HEK293T (cell line): ENCODE results near the gene RNF220.

ENCODE experiments used
- CTCF ChIA-PET: fragments of 350-600 bp; formaldehyde crosslinking; extraction: SDS; loops from one replicate; lab custom pipeline; 2021; ENCODE audit warnings: antibody characterized with exemption, inconsistent platforms; lab: Yijun Ruan, JAX
- POLR2A ChIA-PET: fragments of 350-600 bp; formaldehyde crosslinking; extraction: SDS; loops from one replicate; lab custom pipeline; 2020; ENCODE audit warnings: antibody characterized with exemption, inconsistent platforms; lab: Yijun Ruan, JAX
- DNase-seq: peaks from one replicate; pipeline ENCODE4 v3.0.0; 2012; ENCODE audit warnings: mixed read lengths; ENCODE audit errors: extremely low spot score
- ARNT ChIP-seq: fragments of 450-650 bp; IDR thresholded peaks from 2 replicates; pipeline ENCODE4 v1.6.1; 2017; ENCODE audit warnings: mild to moderate bottlenecking
- BHLHE40 ChIP-seq: fragments of 450-650 bp; IDR thresholded peaks from 2 replicates; pipeline ENCODE4 v1.6.1; 2016; ENCODE audit warnings: mild to moderate bottlenecking, moderate library complexity, borderline replicate concordance
- CTBP1 ChIP-seq: fragments of 450-650 bp; IDR thresholded peaks from 2 replicates; pipeline ENCODE4 v1.6.1; 2016; ENCODE audit warnings: borderline replicate concordance
- ELF4 ChIP-seq: fragments of 450-650 bp; IDR thresholded peaks from 2 replicates; pipeline ENCODE4 v1.6.1; 2017; ENCODE audit warnings: antibody characterized with exemption
- FOXA1 ChIP-seq: fragments of 450-650 bp; IDR thresholded peaks from 2 replicates; pipeline ENCODE4 v1.6.1; 2016; ENCODE audit warnings: mild to moderate bottlenecking
- FOXK2 ChIP-seq: fragments of 450-650 bp; IDR thresholded peaks from 2 replicates; pipeline ENCODE4 v1.6.1; 2016; ENCODE audit warnings: mild to moderate bottlenecking
- FOXM1 ChIP-seq: fragments of 450-650 bp; IDR thresholded peaks from 2 replicates; pipeline ENCODE4 v1.6.1; 2017; ENCODE audit warnings: mild to moderate bottlenecking, borderline replicate concordance
- HDGF ChIP-seq: fragments of 450-650 bp; IDR thresholded peaks from 2 replicates; pipeline ENCODE4 v1.6.1; 2017; ENCODE audit warnings: antibody characterized with exemption, borderline replicate concordance
- L3MBTL2 ChIP-seq: fragments of 450-650 bp; conservative IDR thresholded peaks from 2 replicates; pipeline ENCODE4 v1.6.1; 2016; ENCODE audit warnings: mild to moderate bottlenecking
- LEF1 ChIP-seq: fragments of 450-650 bp; IDR thresholded peaks from 2 replicates; pipeline ENCODE4 v1.6.1; 2017; ENCODE audit warnings: mild to moderate bottlenecking, borderline replicate concordance
- NFRKB ChIP-seq: fragments of 450-650 bp; IDR thresholded peaks from 2 replicates; pipeline ENCODE4 v1.6.1; 2016; ENCODE audit warnings: mild to moderate bottlenecking, moderate library complexity
- SP1 ChIP-seq: fragments of 450-650 bp; IDR thresholded peaks from 2 replicates; pipeline ENCODE4 v1.6.1; 2017
- SUZ12 ChIP-seq: fragments of 450-650 bp; IDR thresholded peaks from 2 replicates; pipeline ENCODE4 v1.6.1; 2016; ENCODE audit warnings: mild to moderate bottlenecking
- TARDBP ChIP-seq: fragments of 450-650 bp; IDR thresholded peaks from 2 replicates; pipeline ENCODE4 v1.6.1; 2016
- ZNF384 ChIP-seq: fragments of 450-650 bp; IDR thresholded peaks from 2 replicates; pipeline ENCODE4 v1.6.1; 2016
- TF ChIP-seq, protein P1 (sequence below): fragments of 450-650 bp; IDR thresholded peaks from 2 replicates; pipeline ENCODE4 v1.6.1; 2016

RNF220 gene

DNA sequence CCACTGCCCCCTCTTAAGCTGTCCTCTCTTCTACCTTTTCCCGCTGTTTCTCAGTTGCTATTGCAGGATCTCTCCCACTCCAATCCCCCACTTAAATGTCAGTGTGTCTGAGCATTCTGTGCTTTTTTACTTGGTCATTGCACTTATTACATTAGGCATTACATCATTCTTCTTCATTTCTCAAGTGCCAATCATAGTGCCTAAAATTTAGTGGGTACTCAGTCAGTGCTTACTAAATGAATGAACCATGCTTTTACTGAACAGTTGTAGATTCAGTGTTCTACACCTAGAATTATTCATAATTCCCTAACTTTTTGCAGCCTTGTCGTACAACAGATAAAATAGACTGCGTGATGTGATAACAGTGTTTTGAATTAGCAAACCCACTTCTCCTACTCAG, 288.8 kb downstream of the RNF220 start:
- DNase-seq: no peak
- ChIA-PET CTCF (no interaction called here), POLR2A (interaction anchor here (1.9 kb wide), 1 partner anchor 20 kb away, joined by 4 read pairs; the partner anchor contains the start of genes ARMH1 and TMEM53)
- TF ChIP-seq FOXK2: no peak
- no peak for TF ChIP-seq HDGF
- no peak for TF ChIP-seq FOXM1
- TF ChIP-seq SUZ12: no peak
- no peak for TF ChIP-seq CTBP1
- TF ChIP-seq TARDBP: no peak
- TF ChIP-seq ELF4: no peak
- TF ChIP-seq, protein P1, sequence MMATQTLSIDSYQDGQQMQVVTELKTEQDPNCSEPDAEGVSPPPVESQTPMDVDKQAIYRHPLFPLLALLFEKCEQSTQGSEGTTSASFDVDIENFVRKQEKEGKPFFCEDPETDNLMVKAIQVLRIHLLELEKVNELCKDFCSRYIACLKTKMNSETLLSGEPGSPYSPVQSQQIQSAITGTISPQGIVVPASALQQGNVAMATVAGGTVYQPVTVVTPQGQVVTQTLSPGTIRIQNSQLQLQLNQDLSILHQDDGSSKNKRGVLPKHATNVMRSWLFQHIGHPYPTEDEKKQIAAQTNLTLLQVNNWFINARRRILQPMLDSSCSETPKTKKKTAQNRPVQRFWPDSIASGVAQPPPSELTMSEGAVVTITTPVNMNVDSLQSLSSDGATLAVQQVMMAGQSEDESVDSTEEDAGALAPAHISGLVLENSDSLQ: no peak
- no peak for TF ChIP-seq NFRKB
- TF ChIP-seq LEF1: no peak
- TF ChIP-seq FOXA1: no peak
- no peak for TF ChIP-seq SP1
- TF ChIP-seq L3MBTL2: no peak
- no peak for TF ChIP-seq BHLHE40
- no peak for TF ChIP-seq ARNT
- no peak for TF ChIP-seq ZNF384

- no peak for DNase-seq
- CTCF ChIA-PET: interaction anchor here (0.7 to 0.9 kb wide), 2 partner anchors 22 to 303 kb away, joined by 3 to 6 read pairs; no protein-coding TSS in a partner anchor
- POLR2A ChIA-PET: no interaction called here
- no peak for TF ChIP-seq ARNT
- no peak for TF ChIP-seq LEF1
- no peak for TF ChIP-seq CTBP1
- TF ChIP-seq BHLHE40: no peak
- no peak for TF ChIP-seq ELF4
- no peak for TF ChIP-seq SUZ12
- no peak for TF ChIP-seq FOXM1
- no peak for TF ChIP-seq HDGF
- TF ChIP-seq FOXA1: no peak
- TF ChIP-seq FOXK2: no peak
- TF ChIP-seq, protein P1: no peak
Observed at GRCh38 chr1:44694863-44695478, 289.9 kb downstream of the RNF220 start.

DNA sequence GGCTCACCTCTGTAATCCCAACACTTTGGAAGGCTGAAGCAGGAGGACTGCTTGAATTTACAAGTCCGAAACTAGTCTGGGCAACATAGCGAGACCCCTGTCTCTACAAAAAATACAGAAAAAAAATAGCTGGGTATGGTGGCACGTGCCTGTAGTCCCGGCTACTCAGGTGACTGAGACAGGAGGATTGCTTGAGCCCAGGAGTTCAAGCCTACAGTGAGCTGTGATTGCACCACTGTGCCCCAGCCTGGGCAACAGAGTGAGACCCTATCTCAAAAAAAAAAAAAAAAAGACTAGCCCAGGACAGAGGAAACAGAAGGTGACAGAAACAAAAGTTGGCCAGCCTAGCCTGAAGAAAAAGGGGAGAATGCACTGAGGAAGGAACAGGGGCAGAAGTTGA, 290.6 kb downstream of the RNF220 start:
- ChIA-PET POLR2A (interaction anchor here (3.1 kb wide), 1 partner anchor 26 kb away, joined by 13 read pairs; no protein-coding TSS in a partner anchor), CTCF (interaction anchor here (0.9 kb wide), 1 partner anchor 21 kb away, joined by 3 read pairs; no protein-coding TSS in a partner anchor)
- TF ChIP-seq BHLHE40 (no peak), FOXK2 (no peak), TARDBP (no peak), HDGF (no peak), LEF1 (no peak), ZNF384 (no peak), CTBP1 (no peak), FOXM1 (no peak), ARNT (no peak), NFRKB (no peak)
- TF ChIP-seq, protein P1: no peak
- no peak for DNase-seq

DNA sequence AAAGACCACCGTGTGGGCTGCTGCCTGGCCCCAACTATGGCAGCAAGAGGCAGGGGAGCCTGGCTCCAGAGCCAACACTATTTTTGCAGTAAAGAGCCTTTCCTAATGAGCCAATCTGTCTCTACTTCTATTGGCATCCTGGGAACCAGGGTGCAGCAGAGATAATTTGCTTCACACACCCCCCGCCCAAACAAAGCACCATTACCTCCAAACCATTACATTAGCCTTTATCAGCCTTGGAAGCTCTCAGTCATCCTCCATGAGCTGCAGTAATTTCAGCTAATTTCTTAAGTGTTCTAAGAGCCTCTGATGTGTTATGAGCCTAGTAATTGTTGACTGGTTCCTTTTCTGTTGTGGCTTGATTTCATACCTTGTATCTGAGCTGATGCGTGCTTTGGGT, 291.0 kb downstream of the RNF220 start:
- DNase-seq: no peak
- TF ChIP-seq, protein P1: no peak
- TF ChIP-seq ZNF384: no peak
- TF ChIP-seq ELF4: no peak
- no peak for TF ChIP-seq TARDBP
- TF ChIP-seq BHLHE40: no peak
- no peak for TF ChIP-seq HDGF
- no peak for TF ChIP-seq CTBP1
- no peak for TF ChIP-seq LEF1
- TF ChIP-seq SUZ12: no peak
- TF ChIP-seq FOXK2: no peak
- no peak for TF ChIP-seq L3MBTL2
- no peak for TF ChIP-seq FOXA1
- ChIA-PET POLR2A (interaction anchor here (0.7 to 3.1 kb wide), 3 partner anchors 22 to 80 kb away, joined by 3 to 13 read pairs (median 3); partner anchors contain the start of genes ARMH1, RPS8 and TMEM53), CTCF (interaction anchor here (0.7 to 0.9 kb wide), 3 partner anchors 20 to 43 kb away, joined by 3 to 4 read pairs (median 3); partner anchors contain the start of gene KIF2C)

DNA sequence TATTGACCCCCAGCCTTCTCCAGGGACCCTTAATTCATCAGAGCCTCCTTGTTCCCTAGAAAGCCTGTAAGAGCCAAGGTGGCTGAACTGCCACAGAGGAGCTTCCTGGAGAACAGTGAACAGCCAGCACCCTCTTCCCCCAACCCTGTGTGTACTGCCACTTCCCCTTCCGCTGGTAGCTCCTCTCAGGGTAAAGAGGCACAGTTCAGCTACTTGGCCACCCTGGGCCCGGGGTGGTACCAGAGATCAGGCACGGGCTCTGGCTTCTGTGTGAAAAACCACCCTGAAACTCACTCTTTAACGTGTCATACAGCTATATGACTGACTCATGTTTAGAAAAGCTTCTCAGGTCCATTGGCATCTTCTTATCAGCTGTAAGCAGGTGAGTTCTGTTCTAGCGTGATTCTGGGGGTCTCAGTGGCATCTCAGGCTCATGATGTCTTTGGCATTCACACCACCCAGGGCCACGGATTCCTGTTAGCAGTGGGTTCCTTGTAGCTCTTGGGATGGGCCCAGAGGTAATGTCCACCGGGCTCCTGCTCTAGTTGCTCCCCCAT, 291.8 kb downstream of the RNF220 start:
- no peak for TF ChIP-seq ZNF384
- TF ChIP-seq SP1: no peak
- no peak for TF ChIP-seq FOXK2
- ChIA-PET CTCF (interaction anchor here (0.7 to 1.2 kb wide), 3 partner anchors 21 to 44 kb away, joined by 3 to 4 read pairs (median 3); partner anchors contain the start of gene KIF2C), POLR2A (interaction anchor here (0.7 to 3.1 kb wide), 4 partner anchors 23 to 79 kb away, joined by 3 to 13 read pairs (median 3); partner anchors contain the start of genes ARMH1, RPS8 and TMEM53)
- DNase-seq: no peak
